BE2C (cell line): ENCODE results near the gene GRK4.
"Not testable (repeated sequence)": the region's sequence is repeated elsewhere in the genome, so short reads cannot be mapped to it uniquely, and the experiment has no call there.

Source experiments
- DNase-seq: peaks from one replicate; pipeline ENCODE4 v3.0.0-alpha.2; 2020
- H3K27me3 ChIP-seq: fragments of 250-450 bp; sonication (Bioruptor Pico); 2 replicates; pipeline ENCODE4 v1.5.1; 2020; ENCODE audit warnings: mild to moderate bottlenecking
- H3K36me3 ChIP-seq: fragments of 250-450 bp; sonication (Bioruptor Pico); 2 replicates; pipeline ENCODE4 v1.5.1; 2020; ENCODE audit warnings: mild to moderate bottlenecking
- H3K4me1 ChIP-seq: fragments of 250-450 bp; sonication (Bioruptor Pico); 2 replicates; pipeline ENCODE4 v1.5.1; 2020
- H3K4me3 ChIP-seq: 2 replicates; pipeline ENCODE4 v1.5.1; 2011; ENCODE audit warnings: low read depth, low read length
- H3K9me3 ChIP-seq: fragments of 250-450 bp; sonication (Bioruptor Pico); 2 replicates; pipeline ENCODE4 v1.5.1; 2020
- TF ChIP-seq, protein P1 (sequence below): IDR thresholded peaks from 2 replicates; pipeline ENCODE4 v1.5.1; 2012; ENCODE audit warnings: mild to moderate bottlenecking, low read depth, low read length

The GRK4 gene

DNA sequence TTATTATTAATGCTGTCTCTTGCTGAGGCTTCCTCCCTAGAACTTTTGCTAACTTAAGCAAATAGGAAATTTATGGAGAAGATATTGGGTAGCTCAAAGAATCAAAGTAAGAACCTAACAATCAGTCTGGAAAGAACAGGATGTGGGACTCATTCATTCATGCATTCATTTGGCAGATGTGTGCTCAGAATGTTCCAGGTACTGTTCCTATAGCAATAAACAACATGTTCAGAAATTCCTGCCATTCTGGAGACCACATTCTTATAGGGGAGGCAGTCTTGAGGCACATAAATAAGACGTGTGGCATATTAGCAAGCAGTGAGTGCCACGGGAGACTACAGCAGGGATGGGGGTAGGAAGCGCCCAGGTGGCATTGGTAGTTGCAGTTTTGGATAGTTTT is 5.0 kb downstream of the GRK4 start:
- TF ChIP-seq, protein P1, sequence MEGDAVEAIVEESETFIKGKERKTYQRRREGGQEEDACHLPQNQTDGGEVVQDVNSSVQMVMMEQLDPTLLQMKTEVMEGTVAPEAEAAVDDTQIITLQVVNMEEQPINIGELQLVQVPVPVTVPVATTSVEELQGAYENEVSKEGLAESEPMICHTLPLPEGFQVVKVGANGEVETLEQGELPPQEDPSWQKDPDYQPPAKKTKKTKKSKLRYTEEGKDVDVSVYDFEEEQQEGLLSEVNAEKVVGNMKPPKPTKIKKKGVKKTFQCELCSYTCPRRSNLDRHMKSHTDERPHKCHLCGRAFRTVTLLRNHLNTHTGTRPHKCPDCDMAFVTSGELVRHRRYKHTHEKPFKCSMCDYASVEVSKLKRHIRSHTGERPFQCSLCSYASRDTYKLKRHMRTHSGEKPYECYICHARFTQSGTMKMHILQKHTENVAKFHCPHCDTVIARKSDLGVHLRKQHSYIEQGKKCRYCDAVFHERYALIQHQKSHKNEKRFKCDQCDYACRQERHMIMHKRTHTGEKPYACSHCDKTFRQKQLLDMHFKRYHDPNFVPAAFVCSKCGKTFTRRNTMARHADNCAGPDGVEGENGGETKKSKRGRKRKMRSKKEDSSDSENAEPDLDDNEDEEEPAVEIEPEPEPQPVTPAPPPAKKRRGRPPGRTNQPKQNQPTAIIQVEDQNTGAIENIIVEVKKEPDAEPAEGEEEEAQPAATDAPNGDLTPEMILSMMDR = no peak
- H3K4me1 ChIP-seq = no peaks in the 10 kb centered on the region

DNA sequence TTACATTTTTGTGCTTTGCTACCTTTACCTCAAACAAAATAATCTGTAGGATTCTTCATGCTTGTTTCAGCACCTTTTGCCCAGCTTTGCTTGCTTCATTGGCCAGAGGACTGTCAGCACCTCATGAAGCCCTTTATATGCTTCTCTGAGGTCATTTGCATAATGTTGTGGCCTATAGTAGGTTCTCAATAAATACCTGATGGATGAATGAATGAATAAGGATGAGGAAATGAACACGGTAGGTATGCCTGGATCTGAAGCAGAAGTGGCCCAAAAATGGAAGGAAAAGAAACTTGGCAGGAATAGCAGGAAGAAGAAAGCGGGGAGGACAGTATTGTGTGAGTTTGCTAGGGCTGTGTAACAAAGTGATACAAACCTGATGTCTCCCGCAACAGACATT is 7.9 kb downstream of the GRK4 start:
- no peaks in the 10 kb centered on the region for H3K9me3 ChIP-seq
- TF ChIP-seq, protein P1 = no peak
- H3K4me3 ChIP-seq = no peak overlapping the region
- H3K36me3 ChIP-seq = no peaks in the 10 kb centered on the region
- H3K4me1 ChIP-seq = no peaks in the 10 kb centered on the region
- DNase-seq = no peak
- no peaks in the 10 kb centered on the region for H3K27me3 ChIP-seq

More for the DNA sequence above, 5.0 kb downstream of the GRK4 start:
- Histone ChIP-seq H3K9me3 (no peaks in the 10 kb centered on the region), H3K27me3 (no peaks in the 10 kb centered on the region), H3K4me3 (no peak overlapping the region), H3K36me3 (no peaks in the 10 kb centered on the region)
- no peak for DNase-seq

DNA sequence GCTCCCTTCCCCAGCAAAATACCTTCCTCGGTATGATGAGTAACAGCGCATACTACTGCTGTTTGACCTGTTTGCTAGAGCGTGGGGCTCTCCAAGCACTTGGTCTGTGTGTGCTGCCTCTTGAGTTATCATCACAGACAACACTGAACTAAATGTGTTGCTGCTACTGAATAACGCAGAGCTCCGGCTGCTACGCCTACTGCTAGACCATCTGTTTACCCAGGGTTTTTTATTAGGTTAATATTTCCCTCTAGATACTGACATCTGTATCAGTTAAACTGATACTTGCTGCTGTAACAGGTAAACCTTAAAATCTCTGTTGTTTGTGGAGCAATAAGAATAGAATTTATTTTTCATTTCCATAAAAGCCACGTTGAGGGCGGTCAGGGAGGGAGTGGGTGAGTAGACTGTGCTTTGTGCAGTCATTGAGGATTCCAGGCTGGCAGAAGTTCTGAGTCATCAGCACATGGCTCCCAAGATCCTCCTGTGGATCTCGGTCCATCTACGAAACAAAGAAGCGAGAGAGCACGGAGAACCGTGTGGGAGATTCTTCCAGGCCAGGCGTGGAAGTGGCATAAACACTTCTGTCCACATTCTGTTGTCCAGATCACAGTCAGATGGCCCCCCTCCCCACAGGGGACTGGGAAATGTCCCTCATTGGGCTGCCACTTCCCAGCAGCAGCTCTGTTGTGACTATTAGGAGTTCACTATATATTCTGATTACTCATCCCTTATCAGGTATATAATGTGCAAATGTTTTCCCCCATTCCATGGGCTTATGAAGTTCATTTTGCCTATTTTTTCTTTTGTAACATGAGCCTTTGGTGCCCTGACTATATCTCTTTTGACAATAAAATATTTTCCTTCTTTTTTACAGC is 14.1 kb downstream of the GRK4 start:
- no peaks in the 10 kb centered on the region for H3K4me1 ChIP-seq
- no peaks in the 10 kb centered on the region for H3K36me3 ChIP-seq
- H3K4me3 ChIP-seq = no peak overlapping the region
- no peaks in the 10 kb centered on the region; the same call in 1 of the 2 replicates for H3K9me3 ChIP-seq
- peak; percentile 40 for DNase-seq
- H3K27me3 ChIP-seq = no peaks in the 10 kb centered on the region
- TF ChIP-seq, protein P1 = no peak

DNA sequence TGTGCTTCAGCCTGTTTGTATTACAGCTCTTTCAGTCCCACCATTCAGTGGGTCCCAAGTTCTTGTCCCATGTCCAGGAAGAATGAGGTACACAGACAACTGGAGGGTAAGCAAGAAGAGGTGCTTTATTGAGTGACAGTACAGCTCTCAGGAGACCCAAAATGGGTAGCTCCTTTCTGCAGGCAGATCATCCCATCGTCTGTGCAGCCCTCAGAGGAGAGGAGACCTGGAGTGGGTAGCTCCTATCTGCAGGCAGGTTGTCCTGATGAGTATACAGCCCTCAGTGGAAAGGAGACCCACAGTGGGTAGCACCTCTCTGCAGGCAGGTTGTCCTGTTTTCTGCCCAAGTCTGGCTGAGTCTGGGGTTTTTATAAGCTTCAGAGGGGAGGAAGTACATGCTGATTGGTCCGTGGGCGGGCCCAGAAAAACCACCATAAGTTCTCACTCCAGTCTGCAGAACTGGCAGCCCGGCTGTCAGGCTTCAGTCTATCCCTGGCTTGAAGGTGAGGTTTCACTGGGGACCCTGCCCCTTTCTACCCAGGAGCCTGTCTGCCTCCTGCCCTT is 18.0 kb downstream of the GRK4 start:
- H3K9me3 ChIP-seq = no peaks in the 10 kb centered on the region; the same call in 1 of the 2 replicates
- H3K4me1 ChIP-seq = no peaks in the 10 kb centered on the region
- no peak overlapping the region for H3K4me3 ChIP-seq
- TF ChIP-seq, protein P1 = no peak
- no peaks in the 10 kb centered on the region for H3K27me3 ChIP-seq
- no peaks in the 10 kb centered on the region for H3K36me3 ChIP-seq
- DNase-seq = no peak

DNA sequence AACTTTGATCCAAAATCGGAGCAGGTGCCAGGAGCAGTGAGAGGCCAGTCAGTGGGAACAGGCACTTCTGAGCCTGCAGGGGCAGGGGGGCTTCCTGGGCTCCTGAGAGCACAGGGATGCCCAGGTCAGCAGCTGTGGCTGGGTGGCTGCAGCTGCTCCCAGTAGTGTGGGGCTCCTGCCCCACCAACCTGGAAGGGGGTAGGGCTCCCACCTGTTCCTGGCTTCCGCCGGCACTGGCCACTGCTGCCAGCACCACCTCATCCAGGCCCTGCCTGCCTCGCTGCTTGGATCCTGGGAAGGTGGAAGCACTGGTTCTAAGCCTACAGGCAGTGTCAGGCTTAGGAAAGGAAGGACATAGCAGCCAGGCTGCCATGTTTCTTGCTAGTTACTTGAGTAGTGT is 18.6 kb downstream of the GRK4 start:
- no peaks in the 10 kb centered on the region for H3K4me1 ChIP-seq
- H3K4me3 ChIP-seq = no peak overlapping the region
- no peak for DNase-seq
- TF ChIP-seq, protein P1 = no peak
- no peaks in the 10 kb centered on the region; the same call in 1 of the 2 replicates for H3K9me3 ChIP-seq
- H3K36me3 ChIP-seq = no peaks in the 10 kb centered on the region
- H3K27me3 ChIP-seq = no peaks in the 10 kb centered on the region

DNA sequence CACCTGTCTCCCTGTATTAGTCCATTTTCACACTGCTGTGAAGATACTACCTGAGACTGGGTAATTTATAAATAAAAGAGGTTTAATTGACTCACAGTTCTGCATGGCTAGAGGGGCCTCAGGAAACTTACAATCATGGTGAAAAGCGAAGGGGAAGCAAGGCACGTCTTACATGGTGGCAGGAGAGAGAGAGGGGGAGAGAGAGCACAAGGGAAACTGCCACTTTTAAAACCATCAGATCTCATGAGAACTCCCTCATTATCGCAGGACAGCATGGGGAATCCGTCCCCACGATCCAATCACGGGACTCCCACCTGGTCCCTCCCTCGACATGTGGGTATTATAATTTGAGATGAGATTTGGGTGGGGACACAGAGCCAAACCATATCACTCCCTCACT is 20.3 kb downstream of the GRK4 start:
- not testable (repeated sequence) for H3K4me3 ChIP-seq, H3K9me3 ChIP-seq, DNase-seq, H3K36me3 ChIP-seq, H3K4me1 ChIP-seq, H3K27me3 ChIP-seq
